Activated naive CD4-positive, alpha-beta T cell treated with anti-CD3 and anti-CD28 coated beads, Interleukin-2, amount 50 U/mL, for 72 hours (primary cell): ENCODE measurements around the gene HOXA4. TPM values are rescaled to one million over a fixed set of nuclear protein-coding genes. Genes with fewer than 3 reads are reported as not detected.

Source experiments
- ATAC-seq, 2 donors: fragments of 150-1000 bp; cut with Tn5 transposase; 2 replicates each; pipeline ENCODE4 v1.10.0; 2021; ENCODE audit warnings: mild to moderate bottlenecking in 2 of 2, moderate library complexity in 2 of 2
- DNase-seq, 2 donors: peaks; one replicate each; pipeline ENCODE4 v3.0.0; 2021 to 2022; ENCODE audit warnings: low spot score in 2 of 2
- H3K27ac Mint-ChIP-seq, 2 donors: one replicate each; pipeline ENCODE4 v1.8.0; 2022; ENCODE audit warnings: mild to moderate bottlenecking in 2 of 2, mixed read lengths in 2 of 2
- H3K36me3 Mint-ChIP-seq, 2 donors: one replicate each; pipeline ENCODE4 v1.8.0; 2022; ENCODE audit warnings: mixed read lengths in 2 of 2
- H3K9me3 Mint-ChIP-seq, 2 donors: one replicate each; pipeline ENCODE4 v1.8.0; 2022; ENCODE audit warnings: mixed read lengths in 2 of 2
- total RNA-seq, 2 donors: library from RNA; stranded (reverse); gene quantifications; one replicate each; pipeline ENCODE4 v1.2.3, GENCODE V29; 2022

HOXA4 gene
- total RNA-seq, 2 donors from 2014 or later, result 0.59 TPM; not detected in 1

- no peaks in the 10 kb centered on the region for H3K9me3 Mint-ChIP-seq
- no peaks in the 10 kb centered on the region for H3K36me3 Mint-ChIP-seq
- ATAC-seq (no peak), DNase-seq (no peak)
- no peak overlapping the region for H3K27ac Mint-ChIP-seq
Measured at GRCh38 chr7:27117887-27118491, 12.6 kb downstream of the HOXA4 start.

GRCh38 chr7:27116962-27117886 lies 13.3 kb downstream of the HOXA4 start:
- Mint-ChIP-seq H3K9me3 (no peaks in the 10 kb centered on the region), H3K27ac (no peak overlapping the region), H3K36me3 (no peaks in the 10 kb centered on the region)
- DNase-seq, result no peak
- no peak for ATAC-seq

GRCh38 chr7:27116031-27116961 lies 14.3 kb downstream of the HOXA4 start:
- DNase-seq (no peak), ATAC-seq (no peak)
- Mint-ChIP-seq H3K9me3 (no peaks in the 10 kb centered on the region), H3K27ac (no peak overlapping the region), H3K36me3 (no peaks in the 10 kb centered on the region)

- ATAC-seq (no peak), DNase-seq (no peak)
- Mint-ChIP-seq H3K27ac (no peak overlapping the region), H3K9me3 (no peaks in the 10 kb centered on the region), H3K36me3 (no peaks in the 10 kb centered on the region)
Measured at GRCh38 chr7:27115221-27116026, 15.1 kb downstream of the HOXA4 start.

- ATAC-seq, result no peak
- Mint-ChIP-seq H3K9me3 (no peaks in the 10 kb centered on the region), H3K36me3 (no peaks in the 10 kb centered on the region), H3K27ac (no peak overlapping the region)
- no peak for DNase-seq
Measured at GRCh38 chr7:27114881-27115220, 15.7 kb downstream of the HOXA4 start.

GRCh38 chr7:27113991-27114769 lies 16.4 kb downstream of the HOXA4 start:
- no peak for DNase-seq
- Mint-ChIP-seq H3K27ac (no peak overlapping the region), H3K9me3 (no peaks in the 10 kb centered on the region), H3K36me3 (no peaks in the 10 kb centered on the region)
- no peak for ATAC-seq

- no peak overlapping the region for H3K27ac Mint-ChIP-seq
- ATAC-seq (no peak), DNase-seq (no peak)
- H3K36me3 Mint-ChIP-seq, result no peaks in the 10 kb centered on the region
- H3K9me3 Mint-ChIP-seq, result no peaks in the 10 kb centered on the region
Measured at GRCh38 chr7:27112955-27113949, 17.3 kb downstream of the HOXA4 start.

GRCh38 chr7:27112361-27112760 lies 18.2 kb downstream of the HOXA4 start:
- H3K36me3 Mint-ChIP-seq, result no peaks in the 10 kb centered on the region
- H3K27ac Mint-ChIP-seq, result no peak overlapping the region
- no peaks in the 10 kb centered on the region for H3K9me3 Mint-ChIP-seq
- no peak for DNase-seq
- ATAC-seq, result no peak

- ATAC-seq (no peak), DNase-seq (no peak)
- no peaks in the 10 kb centered on the region for H3K36me3 Mint-ChIP-seq
- H3K27ac Mint-ChIP-seq, result no peak overlapping the region
- no peaks in the 10 kb centered on the region for H3K9me3 Mint-ChIP-seq
Measured at GRCh38 chr7:27111751-27112277, 18.7 kb downstream of the HOXA4 start.

- DNase-seq (no peak), ATAC-seq (no peak)
- Mint-ChIP-seq H3K36me3 (no peaks in the 10 kb centered on the region), H3K27ac (no peak overlapping the region), H3K9me3 (no peaks in the 10 kb centered on the region)
Measured at GRCh38 chr7:27111042-27111750, 19.4 kb downstream of the HOXA4 start.

- Mint-ChIP-seq H3K9me3 (no peaks in the 10 kb centered on the region), H3K27ac (no peak overlapping the region), H3K36me3 (no peaks in the 10 kb centered on the region)
- DNase-seq, result no peak
- no peak for ATAC-seq
Measured at GRCh38 chr7:27110186-27111031, 20.1 kb downstream of the HOXA4 start.

GRCh38 chr7:27109466-27110185 lies 20.9 kb downstream of the HOXA4 start:
- Mint-ChIP-seq H3K9me3 (no peaks in the 10 kb centered on the region), H3K36me3 (no peaks in the 10 kb centered on the region), H3K27ac (no peak overlapping the region)
- no peak for DNase-seq
- ATAC-seq, result no peak
